Parathyroid adenoma (tissue), 2 donors: ENCODE data around the gene ATP1B1.

Source experiments
- H2AFZ ChIP-seq: fragments of 300-600 bp; sonication (generic); one replicate; pipeline ENCODE4 v1.7.0; 2017; ENCODE audit warnings: antibody characterized with exemption, mild to moderate bottlenecking
- H3K27ac ChIP-seq: fragments of 300-600 bp; sonication (generic); one replicate; pipeline ENCODE4 v1.7.0; 2017
- H3K27me3 ChIP-seq: fragments of 300-600 bp; sonication (generic); one replicate; pipeline ENCODE4 v1.7.0; 2017; ENCODE audit warnings: low read length; ENCODE audit not compliant: control insufficient read depth, insufficient read depth
- H3K36me3 ChIP-seq: fragments of 300-600 bp; sonication (generic); one replicate; pipeline ENCODE4 v1.7.0; 2017; ENCODE audit warnings: low read length; ENCODE audit not compliant: control insufficient read depth, insufficient read depth
- H3K4me1 ChIP-seq: fragments of 300-600 bp; sonication (generic); one replicate; pipeline ENCODE4 v1.7.0; 2017; ENCODE audit warnings: control low read depth
- H3K4me2 ChIP-seq: fragments of 300-600 bp; sonication (generic); one replicate; pipeline ENCODE4 v1.7.0; 2017; ENCODE audit warnings: low read length
- H3K4me3 ChIP-seq: fragments of 300-600 bp; sonication (generic); one replicate; pipeline ENCODE4 v1.7.0; 2017; ENCODE audit warnings: low read depth, low read length
- H3K79me2 ChIP-seq: fragments of 300-600 bp; sonication (generic); one replicate; pipeline ENCODE4 v1.7.0; 2017; ENCODE audit warnings: control low read depth
- H3K9ac ChIP-seq: fragments of 300-600 bp; sonication (generic); one replicate; pipeline ENCODE4 v1.7.0; 2017; ENCODE audit warnings: mild to moderate bottlenecking
- H3K9me3 ChIP-seq: fragments of 300-600 bp; sonication (generic); one replicate; pipeline ENCODE4 v1.7.0; 2017; ENCODE audit warnings: low read length; ENCODE audit not compliant: control insufficient read depth
- CTCF ChIP-seq: fragments of 300-600 bp; sonication (generic); IDR thresholded peaks from one replicate; pipeline ENCODE4 v1.7.0; 2017; ENCODE audit warnings: antibody characterized with exemption, mild to moderate bottlenecking
- donor health status: primary hyperparathyroidism.

ATP1B1 gene

GRCh38 chr1:169128562-169128961 is 22.1 kb downstream of the ATP1B1 start:
- TF ChIP-seq CTCF: no peak
- no peaks in the 10 kb centered on the region for H3K27me3 ChIP-seq
- no peak overlapping the region for H3K4me2 ChIP-seq
- no peak overlapping the region for H2AFZ ChIP-seq
- no peaks in the 10 kb centered on the region for H3K9me3 ChIP-seq
- no peaks in the 10 kb centered on the region for H3K36me3 ChIP-seq
- H3K4me1 ChIP-seq: peaks cover 26% of the 10 kb centered on the region
- H3K9ac ChIP-seq: no peak overlapping the region
- H3K79me2 ChIP-seq: no peaks in the 10 kb centered on the region
- peak overlapping the region; percentile 16 for H3K27ac ChIP-seq
- H3K4me3 ChIP-seq: no peak overlapping the region

- Histone ChIP-seq H3K36me3 (no peaks in the 10 kb centered on the region), H3K9ac (no peak overlapping the region), H3K9me3 (no peaks in the 10 kb centered on the region), H3K27me3 (no peaks in the 10 kb centered on the region), H3K27ac (peak overlapping the region; percentile 33), H3K4me3 (no peak overlapping the region), H2AFZ (no peak overlapping the region), H3K4me2 (no peak overlapping the region), H3K4me1 (peaks cover 23% of the 10 kb centered on the region), H3K79me2 (no peaks in the 10 kb centered on the region)
- no peak for TF ChIP-seq CTCF
Measured at GRCh38 chr1:169129109-169129784, 22.8 kb downstream of the ATP1B1 start.

GRCh38 chr1:169130683-169131082 is 24.2 kb downstream of the ATP1B1 start:
- Histone ChIP-seq H3K79me2 (no peaks in the 10 kb centered on the region), H3K27me3 (no peaks in the 10 kb centered on the region), H3K36me3 (no peaks in the 10 kb centered on the region), H3K4me2 (no peak overlapping the region), H3K27ac (peak overlapping the region; percentile 24), H3K9ac (no peak overlapping the region), H2AFZ (no peak overlapping the region), H3K4me3 (no peak overlapping the region), H3K4me1 (peaks cover 21% of the 10 kb centered on the region), H3K9me3 (no peaks in the 10 kb centered on the region)
- TF ChIP-seq CTCF: no peak

GRCh38 chr1:169132512-169133227 is 26.2 kb downstream of the ATP1B1 start:
- no peak overlapping the region for H3K9ac ChIP-seq
- H3K79me2 ChIP-seq: no peaks in the 10 kb centered on the region
- H3K4me3 ChIP-seq: no peak overlapping the region
- peak overlapping the region; percentile 16 for H3K27ac ChIP-seq
- no peak overlapping the region for H3K4me2 ChIP-seq
- no peaks in the 10 kb centered on the region for H3K27me3 ChIP-seq
- H3K4me1 ChIP-seq: peaks cover 16% of the 10 kb centered on the region
- no peaks in the 10 kb centered on the region for H3K9me3 ChIP-seq
- no peak for TF ChIP-seq CTCF
- no peak overlapping the region for H2AFZ ChIP-seq
- no peaks in the 10 kb centered on the region for H3K36me3 ChIP-seq

GRCh38 chr1:169133228-169133576 is 26.7 kb downstream of the ATP1B1 start:
- TF ChIP-seq CTCF: no peak
- no peaks in the 10 kb centered on the region for H3K9me3 ChIP-seq
- H3K4me2 ChIP-seq: no peak overlapping the region
- H3K36me3 ChIP-seq: no peaks in the 10 kb centered on the region
- no peak overlapping the region for H2AFZ ChIP-seq
- H3K27ac ChIP-seq: peak overlapping the region; percentile 16
- no peaks in the 10 kb centered on the region for H3K27me3 ChIP-seq
- H3K4me1 ChIP-seq: peaks cover 16% of the 10 kb centered on the region
- no peak overlapping the region for H3K4me3 ChIP-seq
- no peaks in the 10 kb centered on the region for H3K79me2 ChIP-seq
- no peak overlapping the region for H3K9ac ChIP-seq
